Inflammatory macrophage treated with lipopolysaccharide for 1 hour (primary cell): Measurements from ENCODE around the gene SLC12A5.

Experiments
- DNase-seq, 2 donors: peaks; one replicate each; pipeline ENCODE4 v3.0.0-alpha.2; 2020 to 2022

SLC12A5 gene

DNA sequence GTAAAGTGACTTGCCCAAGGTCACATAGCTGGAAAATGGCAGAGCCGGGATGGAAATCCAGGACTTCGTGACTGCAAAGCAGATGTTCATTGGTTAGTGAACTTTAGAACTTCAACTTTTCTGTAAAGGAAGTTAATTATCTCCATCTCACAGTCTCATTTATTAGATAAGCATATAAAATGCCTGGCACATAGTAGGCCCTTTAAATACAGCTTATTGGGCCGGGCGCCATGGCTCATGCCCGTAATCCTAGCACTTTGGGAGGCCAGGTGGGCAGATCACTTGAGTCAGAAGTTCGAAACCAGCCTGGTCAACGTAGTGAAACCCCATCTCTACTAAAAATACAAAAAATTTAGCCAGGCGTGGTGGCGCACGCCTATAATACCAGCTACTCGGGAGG, 22.1 kb upstream of the SLC12A5 start:
- no peak for DNase-seq

DNA sequence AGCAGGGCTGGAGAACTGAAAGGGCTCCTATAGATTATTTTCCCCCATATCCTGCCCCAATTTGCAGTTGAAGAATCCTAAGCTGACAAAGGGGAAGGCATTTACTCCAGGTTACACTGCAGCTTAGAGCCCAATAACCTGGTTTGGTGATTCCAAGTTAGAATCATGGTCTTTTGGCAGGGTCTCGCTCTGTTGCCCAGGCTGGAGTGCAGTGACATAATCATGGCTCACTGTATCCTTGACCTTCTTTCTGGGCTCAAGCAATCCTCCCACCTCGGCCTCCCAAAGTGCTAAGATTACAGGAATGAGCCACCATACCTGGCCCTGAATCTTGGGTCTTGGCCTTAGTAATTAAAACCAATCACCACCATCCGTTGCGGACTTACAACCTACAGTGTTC, 21.3 kb upstream of the SLC12A5 start:
- no peak for DNase-seq

DNA sequence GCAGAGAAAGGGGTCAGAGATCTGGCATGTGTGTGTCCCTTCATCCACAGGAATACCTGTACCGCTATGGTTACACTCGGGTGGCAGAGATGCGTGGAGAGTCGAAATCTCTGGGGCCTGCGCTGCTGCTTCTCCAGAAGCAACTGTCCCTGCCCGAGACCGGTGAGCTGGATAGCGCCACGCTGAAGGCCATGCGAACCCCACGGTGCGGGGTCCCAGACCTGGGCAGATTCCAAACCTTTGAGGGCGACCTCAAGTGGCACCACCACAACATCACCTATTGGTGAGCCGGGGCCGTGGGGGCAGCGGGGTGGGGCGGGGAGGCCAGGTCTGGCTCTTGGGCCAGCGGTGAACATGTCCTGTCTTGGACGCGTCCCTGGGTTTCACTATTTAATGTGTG, 19.2 kb upstream of the SLC12A5 start:
- no peak for DNase-seq

DNA sequence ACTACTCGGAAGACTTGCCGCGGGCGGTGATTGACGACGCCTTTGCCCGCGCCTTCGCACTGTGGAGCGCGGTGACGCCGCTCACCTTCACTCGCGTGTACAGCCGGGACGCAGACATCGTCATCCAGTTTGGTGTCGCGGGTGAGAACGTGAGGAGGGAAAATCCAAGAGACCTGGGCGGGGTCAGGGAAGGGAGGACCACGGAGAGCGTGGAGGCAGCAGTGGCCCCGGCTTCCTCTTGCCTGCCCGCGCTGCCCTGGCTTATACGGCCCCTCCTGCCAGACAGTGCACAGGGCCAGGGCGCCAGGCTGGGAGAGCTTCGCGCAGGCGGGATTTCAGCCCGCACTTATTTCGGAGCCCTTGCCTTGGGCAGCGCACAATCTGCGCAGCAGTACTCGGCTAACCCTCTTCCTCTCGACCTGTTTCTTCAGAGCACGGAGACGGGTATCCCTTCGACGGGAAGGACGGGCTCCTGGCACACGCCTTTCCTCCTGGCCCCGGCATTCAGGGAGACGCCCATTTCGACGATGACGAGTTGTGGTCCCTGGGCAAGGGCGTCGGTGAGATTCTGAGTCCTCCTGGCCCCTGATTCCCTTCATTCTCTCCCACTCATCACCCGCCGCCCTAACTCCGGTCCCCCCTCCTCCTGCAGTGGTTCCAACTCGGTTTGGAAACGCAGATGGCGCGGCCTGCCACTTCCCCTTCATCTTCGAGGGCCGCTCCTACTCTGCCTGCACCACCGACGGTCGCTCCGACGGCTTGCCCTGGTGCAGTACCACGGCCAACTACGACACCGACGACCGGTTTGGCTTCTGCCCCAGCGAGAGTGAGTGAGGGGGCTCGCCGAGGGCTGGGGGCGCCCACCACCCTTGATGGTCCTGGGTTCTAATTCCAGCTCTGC, 18.3 kb upstream of the SLC12A5 start:
- peak; percentile 48 to 70 for DNase-seq

DNA sequence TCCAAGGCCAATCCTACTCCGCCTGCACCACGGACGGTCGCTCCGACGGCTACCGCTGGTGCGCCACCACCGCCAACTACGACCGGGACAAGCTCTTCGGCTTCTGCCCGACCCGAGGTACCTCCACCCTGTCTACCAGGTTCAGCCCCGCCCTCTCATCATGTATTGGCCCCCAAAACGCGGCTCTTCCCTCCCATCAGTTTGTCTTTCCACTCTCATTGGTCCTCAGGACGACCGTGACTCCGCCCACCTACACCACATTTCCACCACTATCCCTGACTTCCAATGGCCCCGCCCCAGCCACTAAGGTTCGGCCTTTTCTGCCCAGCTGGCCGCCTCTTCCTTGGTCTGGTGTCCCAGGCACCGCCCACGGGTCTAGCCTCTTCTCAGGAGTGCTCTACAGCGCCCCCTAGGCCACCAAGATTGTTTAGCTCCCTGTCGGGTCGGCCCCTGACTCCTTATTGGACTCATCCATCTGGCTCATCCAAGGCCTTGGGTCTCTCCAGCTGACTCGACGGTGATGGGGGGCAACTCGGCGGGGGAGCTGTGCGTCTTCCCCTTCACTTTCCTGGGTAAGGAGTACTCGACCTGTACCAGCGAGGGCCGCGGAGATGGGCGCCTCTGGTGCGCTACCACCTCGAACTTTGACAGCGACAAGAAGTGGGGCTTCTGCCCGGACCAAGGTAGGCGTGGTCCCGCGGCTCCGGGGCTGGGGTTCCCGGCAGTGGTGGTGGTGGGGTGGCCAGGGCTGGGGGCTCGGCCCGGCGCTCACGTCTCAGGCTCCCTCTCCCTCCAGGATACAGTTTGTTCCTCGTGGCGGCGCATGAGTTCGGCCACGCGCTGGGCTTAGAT, 17.2 kb upstream of the SLC12A5 start:
- peak; percentile 93 to 99 for DNase-seq

DNA sequence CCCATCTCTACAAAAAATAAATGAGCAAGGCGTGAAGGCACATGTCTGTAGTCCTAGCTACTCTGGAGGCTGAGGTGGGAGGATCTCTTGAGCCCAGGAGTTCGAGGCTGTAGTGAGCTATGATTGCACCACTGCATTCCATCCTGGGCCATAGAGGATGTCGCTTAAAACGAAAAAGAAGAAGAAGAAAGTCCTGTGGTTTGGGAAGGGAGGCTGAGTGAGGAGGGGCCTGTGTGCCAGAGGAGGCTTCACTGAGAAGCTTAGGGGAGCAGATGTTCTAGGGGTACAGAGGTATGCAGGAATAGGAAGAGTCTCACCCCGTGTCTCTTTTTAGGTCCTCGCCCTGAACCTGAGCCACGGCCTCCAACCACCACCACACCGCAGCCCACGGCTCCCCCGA, 16.1 kb upstream of the SLC12A5 start:
- no peak for DNase-seq

DNA sequence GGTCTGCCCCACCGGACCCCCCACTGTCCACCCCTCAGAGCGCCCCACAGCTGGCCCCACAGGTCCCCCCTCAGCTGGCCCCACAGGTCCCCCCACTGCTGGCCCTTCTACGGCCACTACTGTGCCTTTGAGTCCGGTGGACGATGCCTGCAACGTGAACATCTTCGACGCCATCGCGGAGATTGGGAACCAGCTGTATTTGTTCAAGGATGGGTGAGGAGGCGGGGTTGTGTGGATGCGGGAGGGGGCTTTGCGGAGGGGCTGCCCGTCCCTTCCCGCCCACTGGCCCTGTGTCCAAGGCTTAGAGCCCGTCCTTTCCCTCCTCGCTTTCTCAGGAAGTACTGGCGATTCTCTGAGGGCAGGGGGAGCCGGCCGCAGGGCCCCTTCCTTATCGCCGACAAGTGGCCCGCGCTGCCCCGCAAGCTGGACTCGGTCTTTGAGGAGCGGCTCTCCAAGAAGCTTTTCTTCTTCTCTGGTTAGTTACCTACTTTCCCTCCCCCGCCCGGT, 15.6 kb upstream of the SLC12A5 start:
- no peak for DNase-seq

DNA sequence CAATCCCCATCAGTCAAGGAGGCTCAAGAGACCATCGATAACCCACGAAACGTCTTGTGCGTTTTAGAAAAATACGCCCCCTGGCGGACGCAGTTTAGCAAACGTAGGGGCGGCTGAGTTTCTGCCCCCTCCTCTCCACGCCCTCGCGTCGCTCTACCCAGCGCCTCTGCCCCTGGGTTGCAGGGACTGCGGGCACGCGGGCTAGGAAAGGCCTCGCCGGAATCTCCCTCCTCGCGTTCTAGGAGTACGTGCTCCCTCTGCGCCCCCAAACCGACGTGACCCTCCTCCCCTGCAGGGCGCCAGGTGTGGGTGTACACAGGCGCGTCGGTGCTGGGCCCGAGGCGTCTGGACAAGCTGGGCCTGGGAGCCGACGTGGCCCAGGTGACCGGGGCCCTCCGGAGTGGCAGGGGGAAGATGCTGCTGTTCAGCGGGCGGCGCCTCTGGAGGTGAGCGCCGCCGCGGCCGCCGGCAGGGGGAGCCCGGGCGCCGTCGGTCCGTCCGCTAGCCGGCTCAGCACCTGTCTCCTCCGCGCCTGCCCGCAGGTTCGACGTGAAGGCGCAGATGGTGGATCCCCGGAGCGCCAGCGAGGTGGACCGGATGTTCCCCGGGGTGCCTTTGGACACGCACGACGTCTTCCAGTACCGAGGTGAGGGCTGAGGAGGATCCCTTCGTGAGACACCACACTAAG, 15.0 kb upstream of the SLC12A5 start:
- peak in 1 of 2 donors; percentile 81 for DNase-seq

DNA sequence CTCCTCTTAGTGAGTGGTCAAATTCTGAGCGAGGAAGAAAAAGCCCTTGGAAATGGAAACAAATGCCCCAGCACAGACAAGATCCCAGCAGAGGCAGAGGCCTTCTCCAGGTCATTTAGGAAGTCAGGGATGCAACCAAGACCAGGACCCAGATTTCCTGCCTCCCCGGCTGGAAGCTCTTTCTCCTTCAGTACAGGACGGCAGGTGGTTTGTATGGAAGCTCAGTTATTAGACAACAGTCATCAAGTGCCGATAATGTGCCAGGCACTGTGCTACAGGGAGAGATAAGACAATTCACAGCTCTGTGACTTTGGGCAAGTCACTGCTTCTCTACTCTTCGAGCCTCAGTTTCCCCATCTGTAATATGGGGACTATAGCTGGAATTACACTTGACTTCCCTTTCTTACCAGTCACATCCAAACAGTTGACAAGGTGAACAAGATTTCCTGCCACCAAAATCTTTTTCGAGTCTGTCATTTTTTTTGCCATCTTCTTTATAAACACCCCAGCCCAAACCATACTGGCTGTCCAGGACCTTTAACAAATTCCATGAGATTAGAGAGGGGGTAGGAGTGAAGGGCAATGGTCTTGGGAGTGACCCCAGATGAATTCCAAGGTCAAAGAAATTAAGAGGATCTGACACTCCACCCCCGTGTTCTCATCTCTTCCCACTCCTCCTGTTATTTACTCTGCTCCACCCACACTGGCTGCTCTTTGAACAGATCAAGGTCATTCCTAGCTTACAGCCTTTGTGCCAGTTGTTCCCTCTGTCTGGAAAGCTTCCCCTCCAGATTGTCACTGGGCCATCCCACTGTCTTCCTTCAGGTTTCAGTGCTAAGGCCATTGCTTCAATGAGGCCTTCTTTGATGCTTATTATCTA, 14.3 kb upstream of the SLC12A5 start:
- no peak for DNase-seq

DNA sequence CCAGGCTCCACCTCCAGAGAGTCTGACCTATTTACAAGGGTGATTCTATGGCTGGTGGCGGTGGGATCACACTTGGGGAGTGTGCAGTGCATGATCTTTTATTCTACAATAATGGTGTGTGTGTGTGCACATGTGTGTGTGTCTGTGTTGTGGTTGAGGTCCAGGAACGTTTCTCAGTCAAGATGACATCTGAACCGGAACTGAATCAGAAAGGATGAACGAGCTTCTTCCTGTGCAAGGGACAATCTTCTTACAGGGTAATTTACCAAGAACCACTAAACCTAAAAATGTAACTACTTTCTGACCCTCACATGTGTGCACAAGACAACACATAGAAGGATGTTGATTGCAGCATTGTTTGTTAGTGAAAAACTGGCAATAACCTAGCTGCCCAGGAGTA, 11.7 kb upstream of the SLC12A5 start:
- DNase-seq = no peak

DNA sequence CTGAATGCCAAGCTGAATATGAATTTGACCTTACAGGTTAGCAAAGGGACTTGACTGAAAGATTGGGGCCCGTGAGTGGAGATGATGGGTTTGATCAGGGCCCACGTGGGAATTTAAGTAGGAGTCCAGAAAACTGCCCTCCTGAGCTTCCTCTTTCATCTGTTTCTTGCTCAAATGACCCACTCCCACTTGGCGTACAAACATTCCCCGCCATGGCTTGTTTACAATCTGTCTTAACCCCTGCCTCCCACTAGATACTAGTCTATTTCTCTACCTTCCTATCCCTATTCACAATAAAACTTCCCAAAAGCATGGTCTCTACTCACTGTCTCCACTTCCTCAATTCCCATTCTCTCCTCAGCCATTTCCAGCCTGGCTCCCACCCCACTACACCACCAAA, 10.9 kb upstream of the SLC12A5 start:
- no peak for DNase-seq

DNA sequence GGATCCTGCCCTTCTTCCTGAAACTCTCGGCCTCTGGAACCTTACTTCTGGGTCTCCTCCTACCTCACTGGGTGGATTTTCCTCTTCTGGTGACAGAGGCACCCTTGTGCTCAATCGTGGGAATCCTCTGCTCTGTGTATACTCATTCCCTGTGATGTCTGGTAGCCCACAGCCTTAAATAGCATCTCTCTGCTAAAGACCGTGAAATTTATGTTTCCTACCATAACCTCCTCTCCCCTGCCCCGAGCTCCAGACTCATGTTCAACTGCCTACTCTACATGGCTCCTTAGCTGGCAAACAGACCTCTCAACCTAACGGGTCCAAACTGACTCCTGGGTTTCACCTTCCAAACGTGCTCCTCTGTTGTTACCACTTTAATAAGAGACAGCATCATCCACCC, 10.4 kb upstream of the SLC12A5 start:
- no peak for DNase-seq

DNA sequence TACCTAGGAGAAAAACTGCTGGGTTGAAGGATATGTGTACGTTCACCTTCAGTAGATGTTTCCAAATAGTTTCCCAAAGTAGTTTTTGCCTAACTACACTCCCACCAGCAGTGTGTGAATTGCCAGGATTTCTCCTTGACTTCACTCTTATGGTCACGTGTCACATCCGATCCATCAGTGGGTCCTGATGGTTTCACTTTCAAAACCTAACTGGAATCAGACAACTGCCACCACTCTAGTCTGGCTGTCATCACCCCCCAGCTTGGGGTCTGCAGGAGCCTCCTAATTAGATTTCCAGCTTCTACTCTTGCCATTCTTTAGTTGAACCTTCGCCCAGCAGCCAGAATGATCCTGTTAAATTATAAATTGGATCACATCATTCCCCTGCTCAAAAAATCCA, 8.5 kb upstream of the SLC12A5 start:
- peak; percentile 32 to 47 for DNase-seq

DNA sequence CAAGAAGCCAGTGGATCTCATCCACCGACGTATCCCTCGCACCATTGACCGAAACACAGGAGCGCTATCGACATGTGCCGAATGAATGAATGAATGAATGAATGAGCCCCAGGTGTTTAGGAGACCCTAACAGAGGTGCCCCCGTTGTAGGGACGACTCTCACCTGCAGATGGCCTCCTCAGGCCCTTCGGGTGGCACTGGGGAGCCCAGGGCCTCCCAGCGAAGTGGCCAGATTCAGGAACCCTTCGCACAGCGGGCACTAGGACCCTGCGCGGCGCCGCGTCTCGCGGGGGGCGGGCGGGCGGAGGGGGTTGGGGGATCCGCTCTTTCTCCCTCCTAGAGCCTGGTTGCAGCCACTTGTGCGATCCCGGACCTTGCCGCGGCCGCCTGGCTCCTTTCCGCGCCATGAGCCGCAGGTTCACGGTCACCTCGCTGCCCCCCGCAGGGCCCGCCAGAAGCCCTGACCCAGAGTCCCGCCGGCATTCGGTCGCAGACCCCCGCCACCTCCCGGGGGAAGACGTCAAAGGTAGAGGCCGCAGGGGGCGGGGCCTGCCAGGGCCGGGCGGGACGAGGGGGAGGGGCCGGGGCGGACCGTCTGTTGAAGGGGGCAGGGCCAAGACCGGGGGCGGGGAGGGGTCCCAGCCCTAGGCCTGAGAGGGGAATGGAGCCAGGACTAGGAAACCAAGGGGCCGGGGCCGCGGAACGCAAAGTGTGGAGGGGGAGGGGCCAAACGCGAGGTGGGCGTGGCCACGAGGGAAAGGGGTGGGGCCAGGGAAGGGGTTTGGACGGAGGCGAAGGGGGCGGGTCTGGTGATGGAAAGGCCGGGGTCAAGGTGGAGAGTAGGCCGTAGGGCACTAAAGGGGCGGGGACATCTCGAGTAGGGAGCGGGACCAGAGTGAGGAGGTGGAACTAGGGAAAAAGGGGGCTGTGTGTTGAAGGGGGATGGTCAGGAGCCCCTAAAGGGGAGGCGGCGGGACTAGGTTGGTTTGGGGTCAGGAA, 7.4 kb upstream of the SLC12A5 start:
- DNase-seq = peak in 1 of 2 donors; percentile 33

DNA sequence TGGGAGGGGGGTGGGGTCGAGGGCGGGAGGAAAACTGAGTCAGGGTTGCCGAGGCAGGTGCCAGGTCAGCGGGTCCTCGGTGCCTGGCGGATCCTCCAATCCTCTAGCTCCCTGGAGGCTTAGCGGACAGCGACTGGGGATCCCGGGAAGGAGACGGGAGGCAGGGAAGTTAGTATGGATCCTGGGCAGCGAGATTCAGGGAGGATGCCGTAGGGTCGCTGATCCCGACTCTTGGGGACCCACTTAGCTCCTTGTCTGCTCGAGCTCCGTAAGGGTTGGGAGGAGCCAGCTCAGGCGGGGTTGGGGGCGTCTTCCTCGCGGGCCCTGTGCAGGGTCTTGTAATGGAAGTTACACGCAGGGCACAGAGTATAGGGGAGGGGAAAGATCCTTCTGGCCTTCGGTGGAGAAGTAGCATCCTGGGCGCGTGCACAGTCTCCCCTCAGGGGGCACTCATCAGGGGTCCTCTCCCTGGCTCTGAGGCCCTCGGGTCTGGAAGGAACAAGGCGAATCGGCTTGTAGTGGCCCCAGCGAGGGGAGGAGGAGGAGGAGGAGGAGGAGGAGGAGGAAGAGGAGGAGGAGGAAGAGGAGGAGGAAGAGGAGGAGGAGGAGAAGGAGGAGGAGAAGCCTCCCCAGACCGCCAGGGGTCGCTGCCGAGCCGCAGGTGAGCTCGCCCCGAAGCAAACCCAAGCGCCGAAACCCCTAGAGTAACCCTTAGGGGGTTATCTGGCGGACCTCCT, 6.4 kb upstream of the SLC12A5 start:
- peak in 1 of 2 donors; percentile 67 for DNase-seq

DNA sequence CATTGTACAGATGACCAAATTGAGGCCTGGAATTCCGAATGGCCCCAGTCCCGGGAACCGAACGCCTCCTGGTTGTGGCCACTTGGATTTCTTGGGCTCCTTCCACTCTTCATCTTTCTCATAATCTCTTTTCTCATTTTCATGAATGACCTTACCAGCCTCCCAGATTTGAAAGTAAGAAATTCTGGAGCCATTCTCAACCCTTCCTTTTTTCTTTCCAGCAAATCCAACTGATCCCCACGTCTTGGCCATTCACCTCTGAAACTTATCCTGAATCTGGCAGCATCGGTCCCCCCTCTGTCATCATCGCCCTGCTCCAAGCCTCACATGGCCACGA, 5.9 kb upstream of the SLC12A5 start:
- no peak for DNase-seq

DNA sequence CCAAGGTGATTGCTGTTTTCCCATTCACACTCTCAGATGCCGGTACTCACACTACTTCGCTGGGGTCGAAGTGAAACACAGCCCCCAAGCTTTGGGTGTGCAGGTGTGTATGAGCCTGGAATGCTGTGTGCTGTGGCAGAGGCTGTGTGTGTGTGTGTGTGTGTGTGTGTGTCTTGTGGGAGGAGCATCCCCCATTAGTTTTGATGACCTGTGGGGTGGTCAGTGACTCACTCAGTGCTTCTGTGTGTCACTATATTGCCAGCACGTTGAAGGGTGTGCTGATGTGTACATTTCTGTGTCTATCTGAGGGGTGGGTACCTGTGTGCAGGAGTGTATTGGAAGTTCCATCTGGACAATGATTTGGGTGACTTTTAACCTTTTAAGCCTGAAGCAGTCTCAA, 5.0 kb upstream of the SLC12A5 start:
- no peak for DNase-seq

DNA sequence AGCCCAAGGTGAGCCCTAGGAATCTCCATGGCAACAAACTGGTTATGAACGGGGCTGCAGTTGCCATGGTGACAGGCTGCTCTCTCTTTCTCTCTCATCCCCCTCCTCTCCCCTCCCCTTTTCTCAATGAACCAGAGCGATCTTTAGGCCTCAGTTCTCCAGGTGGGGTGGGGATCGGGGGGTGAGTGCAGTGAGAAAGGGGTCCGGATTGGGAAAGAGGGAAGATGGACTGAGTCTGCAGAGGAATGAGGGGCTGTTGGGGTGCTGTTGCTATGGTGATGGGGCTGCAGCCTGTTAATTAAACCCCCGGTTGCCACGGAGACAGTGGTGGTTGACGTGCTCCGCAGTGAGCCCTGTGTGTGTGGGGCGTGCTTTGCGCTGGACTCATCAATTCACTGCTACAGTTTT, 3.6 kb upstream of the SLC12A5 start:
- no peak for DNase-seq

DNA sequence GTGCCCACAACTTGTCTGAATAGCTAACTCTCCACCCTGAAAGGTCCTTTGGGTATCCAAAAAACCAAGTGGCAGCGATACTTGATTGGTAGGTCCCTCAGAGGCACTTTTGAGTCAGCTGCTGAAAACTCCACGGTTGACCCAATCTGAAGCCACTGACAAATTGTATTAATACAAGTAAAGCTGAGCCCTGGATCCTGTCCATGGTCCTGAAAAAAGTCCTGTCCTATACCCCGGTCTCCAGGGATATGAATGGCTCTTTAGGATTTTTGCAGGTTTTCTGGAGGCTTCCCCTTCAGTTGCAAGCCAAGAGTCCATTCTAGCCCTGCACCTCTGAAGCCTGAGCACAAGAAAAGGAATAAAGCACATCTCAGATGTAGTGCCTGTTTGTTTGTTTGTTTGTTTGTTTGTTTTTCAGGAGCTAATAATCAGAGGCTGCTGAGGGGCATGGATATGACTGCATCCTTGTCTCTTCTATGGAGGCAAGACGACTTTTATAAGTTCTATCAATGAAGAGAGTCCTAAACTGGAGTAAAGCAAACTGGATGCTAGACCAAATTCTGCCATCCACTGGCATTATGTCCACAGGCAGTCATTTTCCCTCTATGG, 1.7 kb upstream of the SLC12A5 start:
- DNase-seq = peak in 1 of 2 donors; percentile 71

DNA sequence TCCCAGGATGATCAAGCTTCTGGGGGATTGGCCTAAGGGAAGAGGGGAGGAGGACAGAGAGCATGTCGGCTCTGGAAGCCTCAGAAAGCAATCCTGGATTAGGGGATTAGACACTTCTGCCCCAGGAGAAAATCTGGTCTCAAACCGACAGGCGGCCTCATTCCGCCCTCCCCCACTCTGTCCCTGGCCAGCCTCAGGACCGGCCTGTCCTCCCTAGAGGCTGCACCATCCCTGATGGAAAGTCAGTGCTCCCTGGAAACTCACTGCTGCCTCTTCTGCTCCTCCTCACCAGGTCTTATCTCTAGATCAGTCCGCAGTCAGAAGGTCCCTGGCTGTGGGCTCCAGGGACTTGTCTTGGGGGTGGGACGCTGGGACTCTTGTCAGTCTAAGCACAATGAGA, 905 bp upstream of the SLC12A5 start:
- DNase-seq = no peak
